HG03135 (cell line): ENCODE data around the gene GM2A.
"Not testable (repeated sequence)": the region's sequence is repeated elsewhere in the genome, so short reads cannot be mapped to it uniquely, and the experiment has no call there.

ENCODE experiments used
- ATAC-seq: cut with Tn5 transposase; IDR thresholded peaks from one replicate; pipeline ENCODE4 v1.9.1; 2021; ENCODE audit warnings: mild to moderate bottlenecking, moderate library complexity; ENCODE audit not compliant: unreplicated experiment

GM2A gene

GRCh38 chr5:151227918-151228447 is 25.0 kb upstream of the GM2A start:
- ATAC-seq: no peak

DNA sequence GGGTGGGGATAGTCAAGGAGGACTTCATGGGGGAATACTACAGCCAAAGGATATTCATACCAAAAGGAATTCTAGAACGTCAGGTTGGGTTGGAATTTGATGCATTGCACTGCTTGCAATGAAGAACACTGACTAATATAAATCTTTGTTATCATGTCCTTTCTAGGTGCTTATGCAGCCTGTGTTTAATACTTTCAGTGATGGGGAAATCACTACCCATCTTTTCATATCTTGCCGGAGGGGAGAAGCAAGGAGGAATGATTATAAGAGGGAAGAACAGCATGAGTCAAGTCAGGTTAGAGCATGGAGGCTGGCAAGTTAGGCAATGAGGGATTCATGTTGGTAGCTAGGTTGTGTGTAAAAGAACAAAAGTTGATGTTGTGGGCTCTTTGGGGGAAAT is 24.0 kb upstream of the GM2A start:
- no peak for ATAC-seq

GRCh38 chr5:151230048-151230680 is 22.8 kb upstream of the GM2A start:
- no peak for ATAC-seq

- ATAC-seq: no peak
These were observed 21.6 kb upstream of the GM2A start for GRCh38 chr5:151231359-151231758.

GRCh38 chr5:151233616-151234085 is 19.3 kb upstream of the GM2A start:
- ATAC-seq: peak; percentile 56

DNA sequence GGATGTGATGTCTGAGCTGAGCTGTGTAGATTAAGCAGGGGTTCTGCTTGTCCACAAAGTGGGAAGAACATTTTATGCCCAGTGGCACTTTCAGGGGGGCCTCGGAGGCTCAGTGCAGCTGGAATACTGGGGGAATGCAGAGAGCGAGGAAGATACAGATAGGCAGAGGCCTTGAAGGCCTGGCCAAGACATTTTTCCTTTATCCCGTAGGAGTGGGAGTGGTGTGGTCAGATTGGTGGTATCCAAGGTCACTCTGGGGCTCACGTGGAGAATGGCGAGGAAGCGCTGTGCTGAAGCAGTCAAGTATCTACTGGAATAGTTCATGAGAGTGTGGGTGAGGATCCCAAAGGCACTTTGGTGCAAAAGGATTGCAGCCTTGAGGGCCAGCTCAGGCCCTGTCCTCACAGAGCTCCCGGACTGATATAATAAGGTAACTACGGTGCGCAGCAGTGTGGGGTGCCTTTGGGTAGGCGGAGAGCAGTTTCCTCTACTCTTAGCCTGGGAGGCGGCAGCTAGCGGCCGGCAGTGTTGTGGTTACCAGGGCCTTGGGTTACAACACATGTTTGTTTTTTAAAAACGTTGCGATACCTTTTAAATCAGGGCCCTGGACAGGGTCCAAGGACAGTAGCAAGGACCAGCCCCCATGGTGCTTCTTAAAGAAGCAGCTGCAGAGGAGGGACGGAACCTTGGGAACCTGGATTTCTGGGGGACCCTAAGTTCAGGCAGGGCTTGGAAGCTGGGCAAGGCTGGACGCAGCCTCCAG is 18.3 kb upstream of the GM2A start:
- peak; percentile 69 for ATAC-seq

DNA sequence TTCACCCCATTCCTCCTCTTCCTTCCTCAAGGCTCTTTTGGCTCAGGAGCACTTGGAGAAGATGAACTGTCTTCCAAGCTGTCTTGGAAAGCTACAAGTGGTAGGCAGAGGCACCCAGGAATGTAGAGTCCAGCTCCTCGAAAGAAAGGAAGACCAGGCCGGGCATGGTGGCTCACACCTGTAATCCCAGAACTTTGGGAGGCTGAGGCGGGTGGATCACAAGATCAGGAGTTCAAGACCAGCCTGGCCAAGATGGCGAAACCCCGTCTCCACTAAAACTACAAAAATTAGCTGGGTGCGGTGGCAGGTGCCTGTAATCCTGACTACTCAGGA is 17.8 kb upstream of the GM2A start:
- ATAC-seq: not testable (repeated sequence)

GRCh38 chr5:151236888-151237287 is 16.1 kb upstream of the GM2A start:
- ATAC-seq: no peak

GRCh38 chr5:151237685-151238084 is 15.3 kb upstream of the GM2A start:
- no peak for ATAC-seq

GRCh38 chr5:151238303-151238741 is 14.7 kb upstream of the GM2A start:
- peak; percentile 27 for ATAC-seq

DNA sequence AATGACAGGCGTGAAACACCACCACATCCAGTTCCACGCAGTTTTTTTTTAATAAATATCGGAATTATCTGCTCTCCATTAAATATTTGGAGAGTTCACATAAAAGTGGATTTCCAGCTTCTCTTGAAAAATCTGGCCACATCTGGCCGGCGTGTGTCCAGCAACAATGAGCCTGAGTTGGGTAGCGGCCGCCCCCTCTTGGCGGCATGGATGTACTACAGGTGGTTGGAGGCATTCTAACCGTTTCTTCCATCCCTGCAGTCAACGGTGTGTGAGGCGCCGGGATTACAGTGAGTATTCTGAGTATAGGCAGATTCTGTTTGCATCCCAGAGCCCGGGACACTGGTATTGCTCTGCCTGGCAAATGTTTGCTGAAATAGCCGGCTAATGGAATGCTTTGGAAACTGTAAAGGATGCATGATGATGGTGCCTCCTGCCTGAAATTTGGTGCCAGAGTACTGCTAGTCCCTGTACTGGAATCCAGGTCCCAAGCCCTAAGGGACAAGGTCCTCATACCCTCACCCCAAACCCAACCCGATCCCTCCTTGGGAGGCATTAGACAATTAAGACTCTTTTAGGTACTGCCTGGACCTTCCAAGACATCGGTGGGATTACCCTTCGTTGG is 13.6 kb upstream of the GM2A start:
- ATAC-seq: peak; percentile 36

DNA sequence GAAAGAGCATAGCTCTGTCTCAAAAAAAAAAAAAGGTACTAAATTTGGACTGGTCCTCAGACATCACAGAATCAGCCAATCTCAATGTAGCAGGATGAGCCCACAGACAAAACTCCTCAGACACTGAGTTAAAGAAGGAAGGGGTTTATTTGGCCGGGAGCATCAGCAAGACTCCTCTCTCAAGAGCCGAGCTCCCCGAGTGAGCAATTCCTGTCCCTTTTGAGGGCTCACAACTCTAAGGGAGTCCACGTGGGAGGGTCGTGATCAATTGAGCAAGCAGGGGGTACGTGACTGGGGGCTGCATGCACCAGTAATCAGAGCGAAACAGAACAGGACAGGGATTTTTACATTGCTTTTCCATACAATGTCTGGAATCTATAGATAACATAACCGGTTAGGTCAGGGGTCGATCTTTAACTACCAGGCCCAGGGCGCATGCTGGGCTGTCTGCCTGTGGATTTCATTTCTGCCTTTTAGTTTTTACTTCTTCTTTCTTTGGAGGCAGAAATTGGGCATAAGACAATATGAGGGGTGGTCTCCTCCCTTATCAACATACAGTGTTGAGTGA is 12.6 kb upstream of the GM2A start:
- not testable (repeated sequence) for ATAC-seq

- no peak for ATAC-seq
These were observed 11.9 kb upstream of the GM2A start for GRCh38 chr5:151240924-151241635.

DNA sequence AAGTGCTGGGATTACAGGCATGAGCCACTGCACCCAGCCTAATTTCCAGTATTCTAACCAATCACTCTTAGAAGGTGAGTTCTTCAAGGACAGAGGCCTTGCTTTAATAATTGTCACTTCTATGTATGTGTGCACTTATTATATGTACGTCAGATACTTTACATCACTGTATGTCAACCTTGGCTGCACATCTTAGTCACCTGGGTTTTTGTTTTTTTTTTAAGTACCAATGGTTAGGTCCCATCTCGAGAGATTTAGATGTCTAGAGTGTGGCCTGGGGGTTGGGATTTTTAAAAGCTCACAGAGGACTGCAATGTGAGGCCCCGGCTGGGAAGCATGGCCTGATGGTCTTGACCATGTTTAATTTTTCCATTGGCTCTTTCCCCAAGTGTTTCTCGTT is 9.9 kb upstream of the GM2A start:
- no peak for ATAC-seq

DNA sequence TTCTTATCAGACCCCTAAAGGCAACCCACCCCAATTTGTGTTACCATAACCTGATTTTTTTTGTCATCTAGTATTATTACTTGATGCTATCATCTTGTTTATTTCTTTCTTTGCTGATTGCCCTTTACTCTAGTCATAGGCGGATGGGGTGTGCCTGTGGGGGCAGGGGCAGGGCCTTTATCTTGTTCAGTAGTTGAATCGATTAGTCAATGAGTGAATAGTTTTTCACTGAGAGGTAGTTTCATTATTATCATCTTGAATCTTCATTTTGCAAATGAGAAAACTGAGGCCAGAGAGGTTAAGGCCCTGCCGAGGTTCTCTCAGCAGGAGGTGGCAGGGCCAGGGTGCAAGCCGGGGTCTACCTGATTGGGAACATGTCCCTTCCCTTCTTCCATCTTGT is 9.4 kb upstream of the GM2A start:
- no peak for ATAC-seq

DNA sequence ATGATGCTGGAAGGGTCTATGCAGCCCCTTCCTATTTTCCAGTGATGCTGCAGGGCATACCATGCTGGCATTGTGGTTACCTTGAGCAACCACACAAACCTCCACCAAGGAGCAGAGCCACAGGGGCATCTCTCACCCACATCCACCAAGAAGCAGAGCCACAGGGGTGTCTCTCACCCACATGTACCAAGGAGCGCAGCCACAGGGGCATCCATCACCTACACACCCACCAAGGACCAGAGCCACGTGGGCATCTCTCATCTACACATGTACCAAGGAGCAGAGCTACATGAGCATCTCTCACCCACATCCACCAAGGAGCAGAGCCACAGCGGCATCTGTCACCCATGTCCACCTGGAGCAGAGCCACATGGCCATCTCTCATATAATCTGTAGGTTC is 8.8 kb upstream of the GM2A start:
- no peak for ATAC-seq

- no peak for ATAC-seq
These were observed 7.2 kb upstream of the GM2A start for GRCh38 chr5:151245680-151246219.

GRCh38 chr5:151248651-151249050 is 4.3 kb upstream of the GM2A start:
- no peak for ATAC-seq

DNA sequence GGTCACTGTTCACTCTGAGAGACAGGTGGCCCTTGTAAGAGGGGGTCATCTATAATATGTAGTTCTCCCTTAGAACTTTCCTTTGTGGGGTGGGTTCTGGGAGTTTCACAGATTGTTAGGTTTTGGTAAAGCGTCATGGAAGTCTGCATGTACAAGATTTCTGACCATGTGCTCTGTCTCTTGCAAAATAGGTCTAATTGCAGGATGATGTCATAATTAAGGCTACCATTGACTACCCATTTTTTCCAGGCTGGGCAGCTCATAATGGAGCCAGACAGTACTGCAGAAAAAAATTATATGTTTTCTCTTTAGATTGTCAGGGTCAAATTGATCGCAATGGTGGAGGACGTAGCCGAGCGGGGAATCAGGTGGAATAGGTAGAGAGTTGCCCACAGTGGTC is 3.7 kb upstream of the GM2A start:
- ATAC-seq: no peak

GRCh38 chr5:151250346-151251000 is 2.5 kb upstream of the GM2A start:
- ATAC-seq: no peak
